Measurements from ENCODE around the gene PRKD1.

The PRKD1 gene

DNA sequence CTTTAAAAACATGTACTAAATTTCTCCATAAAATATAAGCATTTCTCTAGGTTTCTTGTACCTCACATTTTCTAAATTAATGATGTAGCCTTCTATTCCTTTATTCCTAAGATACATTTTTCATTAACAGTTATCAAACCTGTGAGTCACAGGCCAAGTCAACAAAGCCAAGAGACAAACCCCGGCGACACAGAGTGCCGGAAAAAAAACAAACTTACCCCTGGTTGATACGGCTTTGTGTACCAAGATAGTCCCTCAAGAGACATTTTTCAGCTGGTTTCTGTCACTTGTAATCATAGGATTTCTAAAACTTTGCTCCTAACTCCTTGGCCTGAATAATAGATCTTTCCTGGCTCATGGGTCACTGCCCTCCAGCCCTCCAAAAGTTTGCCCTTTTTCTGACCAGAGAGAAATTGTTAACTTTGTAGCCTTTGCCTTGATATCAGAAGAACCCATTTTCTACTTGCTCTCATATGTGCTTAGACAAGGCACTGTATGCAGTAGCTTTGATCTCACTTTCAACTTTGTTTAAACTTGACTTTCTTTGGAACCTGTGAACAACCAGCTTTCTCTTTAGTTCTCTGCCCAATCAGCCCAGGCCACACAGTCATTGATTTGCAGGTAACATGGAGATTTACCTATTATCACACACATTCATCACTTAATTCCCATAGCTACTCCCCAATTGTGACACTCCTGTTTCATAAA, 172.2 kb downstream of the PRKD1 start:
- H3K27me3 ChIP-seq (ENCODE audit: control insufficient read depth, insufficient read depth, low read length): no peaks in the 10 kb centered on the region
- no peaks in the 10 kb centered on the region for H3K36me3 ChIP-seq (ENCODE audit: control insufficient read depth, low read depth, low read length)
- no peaks in the 10 kb centered on the region for H3K9me3 ChIP-seq (ENCODE audit: control insufficient read depth, low read depth, low read length)
- H3K4me3 ChIP-seq (ENCODE audit: low read length): no peak overlapping the region
- H3K4me1 ChIP-seq (ENCODE audit: control insufficient read depth, low read depth, low read length): no peaks in the 10 kb centered on the region
- no peak overlapping the region for H3K9ac ChIP-seq (ENCODE audit: low read length)
- H3K27ac ChIP-seq (ENCODE audit: low read length): no peak overlapping the region

DNA sequence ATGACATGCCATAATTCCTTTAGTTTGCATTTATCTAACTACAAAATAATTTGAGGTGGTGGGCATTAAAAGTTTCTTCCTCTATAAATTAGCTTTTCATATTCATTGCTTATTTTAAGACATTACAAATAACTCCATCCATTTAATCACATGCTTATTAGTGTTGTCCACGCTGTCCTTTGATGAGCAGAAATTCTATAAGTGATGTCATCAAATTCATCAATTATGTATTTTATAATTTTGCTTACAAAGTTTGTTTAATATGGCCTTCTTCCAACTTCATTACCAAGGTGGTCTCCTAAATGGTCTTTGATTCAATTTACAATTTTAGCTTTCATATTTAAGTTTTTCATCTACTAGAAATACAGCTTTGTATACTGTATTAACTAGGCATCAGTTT, 173.5 kb downstream of the PRKD1 start:
- no peaks in the 10 kb centered on the region for H3K9me3 ChIP-seq (ENCODE audit: control insufficient read depth, low read depth, low read length)

DNA sequence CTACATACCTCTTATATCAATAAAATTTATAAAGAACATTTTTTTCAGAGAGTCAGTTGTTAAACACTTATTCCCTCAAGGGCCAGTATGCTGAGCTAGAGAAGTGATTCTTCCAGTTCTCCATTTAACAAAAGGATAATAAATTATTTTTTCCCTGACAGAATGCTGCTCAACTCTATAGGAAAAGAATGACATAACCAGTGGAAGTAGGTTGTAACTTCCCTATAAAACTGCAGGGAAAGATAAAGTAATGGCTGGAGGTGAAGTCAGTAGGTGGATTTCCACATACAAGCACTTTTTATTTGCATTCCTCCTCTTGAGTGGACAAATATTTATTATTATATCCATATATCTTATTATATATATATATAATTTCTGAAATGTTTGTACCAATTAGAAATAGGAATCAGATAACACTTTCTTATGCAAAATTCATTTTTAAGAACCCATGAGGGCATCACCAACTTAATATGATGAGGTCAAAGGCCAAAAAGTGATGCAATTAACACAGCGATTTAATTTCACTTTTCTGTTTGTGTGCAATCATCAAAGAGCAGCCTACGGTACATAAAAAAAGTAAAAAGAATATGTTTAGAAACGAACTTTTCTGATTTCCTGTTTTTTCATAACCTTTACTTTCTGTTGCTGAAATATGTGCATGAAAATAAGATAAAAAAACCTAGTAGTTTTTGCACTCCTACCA, 175.3 kb downstream of the PRKD1 start:
- Histone ChIP-seq H3K9me3 (ENCODE audit: control insufficient read depth, low read depth, low read length) (no peaks in the 10 kb centered on the region), H3K27ac (ENCODE audit: low read length) (no peak overlapping the region), H3K9ac (ENCODE audit: low read length) (no peak overlapping the region)

More for the DNA sequence above, 173.5 kb downstream of the PRKD1 start:
- Histone ChIP-seq H3K27me3 (ENCODE audit: control insufficient read depth, insufficient read depth, low read length) (no peaks in the 10 kb centered on the region), H3K36me3 (ENCODE audit: control insufficient read depth, low read depth, low read length) (no peaks in the 10 kb centered on the region), H3K4me3 (ENCODE audit: low read length) (no peak overlapping the region), H3K4me1 (ENCODE audit: control insufficient read depth, low read depth, low read length) (no peaks in the 10 kb centered on the region), H3K27ac (ENCODE audit: low read length) (no peak overlapping the region), H3K9ac (ENCODE audit: low read length) (no peak overlapping the region)

DNA sequence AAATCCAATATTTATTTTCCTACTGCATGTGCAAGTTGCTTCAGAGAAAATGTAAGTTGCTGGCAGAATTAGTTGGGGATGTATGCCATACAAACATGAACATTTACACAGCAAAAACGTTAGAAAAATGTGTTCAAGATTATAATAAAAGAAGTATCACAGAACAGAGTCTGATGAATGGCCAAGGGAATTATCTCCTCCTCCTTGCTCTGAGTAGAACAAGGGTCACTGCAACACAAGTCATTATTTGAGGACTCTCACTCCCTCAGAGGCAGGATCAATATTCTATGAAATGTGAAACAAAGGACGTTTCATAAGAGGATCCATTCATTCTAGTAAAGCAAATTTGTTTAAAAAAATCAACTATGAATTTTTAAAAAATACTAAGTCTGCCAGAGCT, 177.8 kb downstream of the PRKD1 start:
- no peak overlapping the region for H3K4me3 ChIP-seq (ENCODE audit: low read length)

More for the DNA sequence above, 175.3 kb downstream of the PRKD1 start:
- Histone ChIP-seq H3K4me1 (ENCODE audit: control insufficient read depth, low read depth, low read length) (no peaks in the 10 kb centered on the region), H3K36me3 (ENCODE audit: control insufficient read depth, low read depth, low read length) (no peaks in the 10 kb centered on the region), H3K27me3 (ENCODE audit: control insufficient read depth, insufficient read depth, low read length) (no peaks in the 10 kb centered on the region), H3K4me3 (ENCODE audit: low read length) (no peak overlapping the region)

DNA sequence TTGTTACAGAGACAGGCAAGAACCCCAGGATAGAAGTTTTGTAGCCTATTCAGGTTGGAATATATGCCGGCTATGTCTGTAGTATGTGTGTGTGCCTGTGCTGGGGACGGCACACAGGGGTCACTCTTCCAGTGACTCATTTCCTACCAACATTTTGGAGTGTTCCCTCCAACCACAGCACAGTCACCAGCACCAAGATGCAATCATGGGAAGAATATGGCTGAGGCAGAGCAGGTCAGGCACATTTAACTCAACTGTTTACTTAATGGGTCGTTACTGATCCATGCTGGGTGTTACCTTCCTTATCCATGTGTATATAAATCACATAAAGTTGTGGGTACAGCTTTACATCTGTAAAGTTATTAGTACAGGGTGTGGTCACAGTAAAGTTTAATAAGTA, 178.3 kb downstream of the PRKD1 start:
- Histone ChIP-seq H3K36me3 (ENCODE audit: control insufficient read depth, low read depth, low read length) (no peaks in the 10 kb centered on the region), H3K9ac (ENCODE audit: low read length) (no peak overlapping the region), H3K27ac (ENCODE audit: low read length) (no peak overlapping the region), H3K4me3 (ENCODE audit: low read length) (no peak overlapping the region), H3K9me3 (ENCODE audit: control insufficient read depth, low read depth, low read length) (no peaks in the 10 kb centered on the region), H3K27me3 (ENCODE audit: control insufficient read depth, insufficient read depth, low read length) (no peaks in the 10 kb centered on the region), H3K4me1 (ENCODE audit: control insufficient read depth, low read depth, low read length) (no peaks in the 10 kb centered on the region)

More for the DNA sequence above, 177.8 kb downstream of the PRKD1 start:
- no peak overlapping the region for H3K27ac ChIP-seq (ENCODE audit: low read length)
- no peaks in the 10 kb centered on the region for H3K36me3 ChIP-seq (ENCODE audit: control insufficient read depth, low read depth, low read length)
- H3K27me3 ChIP-seq (ENCODE audit: control insufficient read depth, insufficient read depth, low read length): no peaks in the 10 kb centered on the region
- no peaks in the 10 kb centered on the region for H3K4me1 ChIP-seq (ENCODE audit: control insufficient read depth, low read depth, low read length)
- H3K9me3 ChIP-seq (ENCODE audit: control insufficient read depth, low read depth, low read length): no peaks in the 10 kb centered on the region
- H3K9ac ChIP-seq (ENCODE audit: low read length): no peak overlapping the region

DNA sequence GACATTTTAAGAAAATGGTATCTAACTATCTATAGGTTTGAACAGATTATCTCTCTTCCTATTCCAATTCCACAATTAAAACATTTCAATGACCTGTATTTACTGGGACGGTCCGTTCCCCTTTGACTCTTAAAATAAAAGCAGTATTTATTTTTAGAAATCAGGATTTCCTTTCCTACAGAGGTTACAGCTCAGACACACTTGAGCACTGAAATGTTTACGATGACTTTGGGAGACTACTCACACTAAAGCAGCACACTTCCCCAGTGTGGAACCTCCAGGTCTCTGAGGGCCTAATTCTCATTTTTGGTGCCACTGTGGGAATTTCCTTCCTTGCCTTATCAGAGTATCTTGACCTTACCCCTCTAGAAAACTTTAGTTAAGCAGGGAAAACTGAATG, 181.8 kb downstream of the PRKD1 start:
- H3K9ac ChIP-seq (ENCODE audit: low read length): no peak overlapping the region
- no peaks in the 10 kb centered on the region for H3K9me3 ChIP-seq (ENCODE audit: control insufficient read depth, low read depth, low read length)
- no peak overlapping the region for H3K4me3 ChIP-seq (ENCODE audit: low read length)
- H3K4me1 ChIP-seq (ENCODE audit: control insufficient read depth, low read depth, low read length): no peaks in the 10 kb centered on the region
- H3K27me3 ChIP-seq (ENCODE audit: control insufficient read depth, insufficient read depth, low read length): no peaks in the 10 kb centered on the region
- no peaks in the 10 kb centered on the region for H3K36me3 ChIP-seq (ENCODE audit: control insufficient read depth, low read depth, low read length)
- no peak overlapping the region for H3K27ac ChIP-seq (ENCODE audit: low read length)

DNA sequence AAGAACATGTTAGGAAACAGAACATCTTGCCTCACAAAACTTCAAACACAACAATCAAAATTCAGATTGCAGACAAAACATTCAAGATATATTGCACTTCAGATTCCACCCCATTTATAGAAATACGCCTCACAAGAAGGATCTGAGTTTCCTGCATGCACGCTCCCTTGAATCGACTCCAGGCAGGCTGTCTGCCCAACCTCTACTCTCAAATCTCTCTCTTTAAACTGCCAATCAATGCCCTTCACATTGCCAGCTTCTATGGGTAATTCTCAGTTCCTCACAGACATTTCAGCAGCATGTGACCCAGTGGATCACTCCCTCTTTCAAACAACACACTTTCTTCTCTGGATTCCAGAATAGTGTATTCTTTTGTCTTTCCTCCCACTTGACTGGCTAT, 184.1 kb downstream of the PRKD1 start:
- Histone ChIP-seq H3K4me3 (ENCODE audit: low read length) (no peak overlapping the region), H3K9me3 (ENCODE audit: control insufficient read depth, low read depth, low read length) (no peaks in the 10 kb centered on the region), H3K9ac (ENCODE audit: low read length) (no peak overlapping the region), H3K4me1 (ENCODE audit: control insufficient read depth, low read depth, low read length) (peaks cover 5% of the 10 kb centered on the region), H3K27ac (ENCODE audit: low read length) (no peak overlapping the region), H3K36me3 (ENCODE audit: control insufficient read depth, low read depth, low read length) (no peaks in the 10 kb centered on the region), H3K27me3 (ENCODE audit: control insufficient read depth, insufficient read depth, low read length) (no peaks in the 10 kb centered on the region)

DNA sequence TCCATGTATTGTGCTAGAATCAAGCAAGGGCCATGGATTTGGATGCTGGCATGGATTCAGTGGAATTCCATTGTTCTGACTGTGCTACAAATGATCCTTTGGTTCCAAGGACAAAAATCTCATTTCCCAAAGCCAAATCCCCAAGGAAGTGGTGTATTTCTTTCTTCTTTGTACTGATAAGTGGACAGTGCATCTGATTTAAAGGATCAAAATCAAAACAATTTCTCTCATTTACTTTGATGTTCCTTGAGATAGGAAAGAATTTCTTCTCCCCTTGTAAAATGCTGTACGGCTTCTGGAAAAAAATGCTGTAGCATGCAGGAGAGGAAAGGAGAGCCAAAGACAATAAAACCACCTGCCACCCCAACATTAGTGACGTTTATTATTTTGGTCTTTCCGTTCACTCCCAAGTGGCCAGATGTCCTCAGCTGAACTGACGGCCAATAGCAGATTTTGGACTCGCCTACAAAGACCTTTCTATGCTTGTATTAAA, 185.7 kb downstream of the PRKD1 start:
- Histone ChIP-seq H3K27ac (ENCODE audit: low read length) (no peak overlapping the region), H3K4me3 (ENCODE audit: low read length) (no peak overlapping the region), H3K9ac (ENCODE audit: low read length) (no peak overlapping the region), H3K4me1 (ENCODE audit: control insufficient read depth, low read depth, low read length) (peaks cover 11% of the 10 kb centered on the region), H3K27me3 (ENCODE audit: control insufficient read depth, insufficient read depth, low read length) (no peaks in the 10 kb centered on the region), H3K36me3 (ENCODE audit: control insufficient read depth, low read depth, low read length) (no peaks in the 10 kb centered on the region), H3K9me3 (ENCODE audit: control insufficient read depth, low read depth, low read length) (no peaks in the 10 kb centered on the region)

DNA sequence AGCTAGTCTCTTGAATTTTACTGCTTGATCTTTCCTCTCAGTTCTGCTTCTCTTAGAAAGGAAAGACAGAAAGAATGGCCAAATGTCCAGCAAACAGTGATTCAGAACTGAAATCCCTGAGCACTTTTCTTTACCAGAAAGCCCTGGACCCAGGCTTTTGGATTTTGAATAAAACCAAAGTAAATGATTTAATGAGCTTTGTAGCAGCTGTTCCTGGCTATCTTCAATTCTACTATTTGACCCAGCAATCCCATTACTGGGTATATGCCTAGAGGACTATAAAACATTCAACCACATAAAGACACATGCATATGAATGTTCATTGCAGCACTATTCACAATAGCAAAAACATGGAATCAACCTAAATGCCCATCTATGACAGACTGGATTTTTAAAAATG, 187.2 kb downstream of the PRKD1 start:
- Histone ChIP-seq H3K4me1 (ENCODE audit: control insufficient read depth, low read depth, low read length) (peaks cover 11% of the 10 kb centered on the region), H3K4me3 (ENCODE audit: low read length) (no peak overlapping the region), H3K27ac (ENCODE audit: low read length) (no peak overlapping the region), H3K36me3 (ENCODE audit: control insufficient read depth, low read depth, low read length) (no peaks in the 10 kb centered on the region), H3K27me3 (ENCODE audit: control insufficient read depth, insufficient read depth, low read length) (no peaks in the 10 kb centered on the region), H3K9me3 (ENCODE audit: control insufficient read depth, low read depth, low read length) (no peaks in the 10 kb centered on the region), H3K9ac (ENCODE audit: low read length) (no peak overlapping the region)

DNA sequence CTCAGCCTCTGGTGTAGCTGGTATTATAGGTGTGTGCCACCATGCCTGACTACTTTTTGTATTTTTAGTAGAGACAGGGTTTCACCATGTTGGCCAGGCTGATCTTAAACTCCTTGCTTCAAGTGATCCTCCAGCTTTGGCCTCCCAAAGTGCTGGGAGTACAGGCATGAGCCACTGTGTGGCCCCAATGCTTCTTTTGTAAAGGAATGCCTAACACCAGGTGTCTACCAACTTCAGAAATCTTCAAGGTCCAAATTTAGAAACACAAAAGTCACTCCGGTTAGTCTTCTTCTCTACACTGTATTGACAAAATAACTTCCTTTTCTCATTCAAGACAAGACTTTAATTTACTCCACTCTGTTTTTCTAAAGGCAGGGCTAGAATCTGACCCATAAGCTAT, 188.7 kb downstream of the PRKD1 start:
- Histone ChIP-seq H3K9me3 (ENCODE audit: control insufficient read depth, low read depth, low read length) (no peaks in the 10 kb centered on the region), H3K36me3 (ENCODE audit: control insufficient read depth, low read depth, low read length) (no peaks in the 10 kb centered on the region), H3K4me3 (ENCODE audit: low read length) (no peak overlapping the region), H3K27ac (ENCODE audit: low read length) (no peak overlapping the region), H3K9ac (ENCODE audit: low read length) (no peak overlapping the region), H3K27me3 (ENCODE audit: control insufficient read depth, insufficient read depth, low read length) (no peaks in the 10 kb centered on the region), H3K4me1 (ENCODE audit: control insufficient read depth, low read depth, low read length) (peaks cover 16% of the 10 kb centered on the region)

DNA sequence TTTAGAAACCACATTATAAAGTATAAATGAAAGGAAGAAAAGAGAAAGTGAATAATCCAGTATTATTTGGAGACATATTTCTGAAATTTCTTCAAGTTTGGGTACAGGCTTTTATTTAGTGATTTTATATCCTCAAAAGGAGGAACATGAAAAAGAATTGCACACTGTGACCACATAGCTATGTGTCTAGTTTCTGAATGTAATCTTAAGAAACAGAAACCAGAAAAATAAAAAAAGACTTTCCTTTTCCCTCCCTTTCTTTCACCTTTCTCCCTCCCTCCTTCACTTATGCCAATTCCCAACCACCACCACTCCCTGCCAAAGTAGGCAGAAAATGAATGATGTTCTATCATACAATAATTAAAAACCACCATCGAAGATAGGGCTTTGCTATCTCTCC, 189.6 kb downstream of the PRKD1 start:
- Histone ChIP-seq H3K4me3 (ENCODE audit: low read length) (no peak overlapping the region), H3K9ac (ENCODE audit: low read length) (no peak overlapping the region), H3K27me3 (ENCODE audit: control insufficient read depth, insufficient read depth, low read length) (no peaks in the 10 kb centered on the region), H3K9me3 (ENCODE audit: control insufficient read depth, low read depth, low read length) (no peaks in the 10 kb centered on the region), H3K27ac (ENCODE audit: low read length) (no peak overlapping the region), H3K4me1 (ENCODE audit: control insufficient read depth, low read depth, low read length) (peaks cover 16% of the 10 kb centered on the region), H3K36me3 (ENCODE audit: control insufficient read depth, low read depth, low read length) (no peaks in the 10 kb centered on the region)

DNA sequence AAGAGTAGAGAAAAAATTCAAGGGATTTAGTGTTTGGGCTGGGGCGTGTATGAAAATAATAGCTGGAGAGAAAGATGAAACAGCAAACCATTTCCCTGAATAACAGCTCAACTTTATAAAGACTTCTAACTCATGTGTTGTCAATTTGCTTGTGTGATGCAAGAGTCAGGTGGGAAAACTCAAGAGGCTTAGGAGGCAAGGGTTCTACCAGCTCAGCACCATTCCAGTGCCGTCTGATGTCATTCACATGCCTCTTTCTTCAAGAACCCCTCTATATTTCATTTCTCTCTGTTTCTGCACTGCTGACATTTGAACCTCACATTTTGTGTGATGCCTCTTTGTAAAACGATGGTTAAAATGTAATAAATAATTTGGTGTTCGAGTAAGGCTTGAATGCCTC, 192.2 kb downstream of the PRKD1 start:
- Histone ChIP-seq H3K27me3 (ENCODE audit: control insufficient read depth, insufficient read depth, low read length) (no peaks in the 10 kb centered on the region), H3K4me3 (ENCODE audit: low read length) (no peak overlapping the region), H3K4me1 (ENCODE audit: control insufficient read depth, low read depth, low read length) (peaks cover 16% of the 10 kb centered on the region), H3K9ac (ENCODE audit: low read length) (no peak overlapping the region), H3K9me3 (ENCODE audit: control insufficient read depth, low read depth, low read length) (no peaks in the 10 kb centered on the region), H3K27ac (ENCODE audit: low read length) (no peak overlapping the region), H3K36me3 (ENCODE audit: control insufficient read depth, low read depth, low read length) (no peaks in the 10 kb centered on the region)
